ENCODE results near the gene WDFY1.

WDFY1 gene

DNA sequence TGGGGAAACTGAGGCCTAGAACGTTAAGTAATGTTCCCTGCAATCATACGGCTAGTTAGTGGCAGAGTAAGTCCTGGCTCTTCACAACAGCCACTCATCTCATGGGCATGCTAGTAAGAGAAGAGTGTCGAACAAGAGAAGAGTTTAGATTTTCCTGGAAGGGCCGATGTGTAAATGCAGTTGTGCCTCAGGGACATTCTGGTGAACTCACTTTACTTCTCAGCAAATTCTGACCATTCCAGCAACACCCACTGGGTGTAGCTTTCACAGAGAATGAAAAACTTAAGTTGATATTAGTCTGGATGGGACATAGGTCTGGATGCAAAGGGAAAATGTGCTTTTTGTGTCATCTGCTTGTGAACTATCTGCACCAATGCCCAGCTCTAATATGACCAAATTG, 35.7 kb upstream of the WDFY1 start:
- no peaks in the 10 kb centered on the region for H3K4me1 ChIP-seq (ENCODE audit: control insufficient read depth, insufficient read depth, low read length)
- no peak overlapping the region for H3K27ac ChIP-seq (ENCODE audit: extremely low read depth, low read depth, low read length)
- ChIA-PET POLR2A (no interaction called here), CTCF (interaction anchor here (0.7 to 2.5 kb wide), 6 partner anchors 9 to 611 kb away, joined by 3 to 18 read pairs (median 3); no protein-coding TSS in a partner anchor)
- no peaks in the 10 kb centered on the region for H3K9me3 ChIP-seq (ENCODE audit: control insufficient read depth, insufficient read depth, low read depth, low read length)
- H3K4me3 ChIP-seq (ENCODE audit: low read depth, low read length) = no peak overlapping the region
- peaks cover 12 to 64% of the 10 kb centered on the region in 2 experiments for H3K36me3 ChIP-seq (ENCODE audit: control insufficient read depth in 2 of 2, insufficient read depth in 1 of 2, low read length in 2 of 2)
- TF ChIP-seq ZNF549 (tag by site-specific recombination; IDR thresholded peaks at IDR 0.05) (no peak), ZNF48 (tag by site-specific recombination; IDR thresholded peaks at IDR 0.05) (no peak), ZNF548 (tag by site-specific recombination; IDR thresholded peaks at IDR 0.05) (no peak), KLF9 (tag by site-specific recombination; IDR thresholded peaks at IDR 0.05; ENCODE audit: low read depth) (no peak), ZNF596 (tag by site-specific recombination; IDR thresholded peaks at IDR 0.05) (no peak), ZNF624 (tag by site-specific recombination; IDR thresholded peaks at IDR 0.05) (no peak)
- TF ChIP-seq, protein P1, sequence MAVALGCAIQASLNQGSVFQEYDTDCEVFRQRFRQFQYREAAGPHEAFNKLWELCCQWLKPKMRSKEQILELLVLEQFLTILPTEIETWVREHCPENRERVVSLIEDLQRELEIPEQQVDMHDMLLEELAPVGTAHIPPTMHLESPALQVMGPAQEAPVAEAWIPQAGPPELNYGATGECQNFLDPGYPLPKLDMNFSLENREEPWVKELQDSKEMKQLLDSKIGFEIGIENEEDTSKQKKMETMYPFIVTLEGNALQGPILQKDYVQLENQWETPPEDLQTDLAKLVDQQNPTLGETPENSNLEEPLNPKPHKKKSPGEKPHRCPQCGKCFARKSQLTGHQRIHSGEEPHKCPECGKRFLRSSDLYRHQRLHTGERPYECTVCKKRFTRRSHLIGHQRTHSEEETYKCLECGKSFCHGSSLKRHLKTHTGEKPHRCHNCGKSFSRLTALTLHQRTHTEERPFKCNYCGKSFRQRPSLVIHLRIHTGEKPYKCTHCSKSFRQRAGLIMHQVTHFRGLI (tag by site-specific recombination; IDR thresholded peaks at IDR 0.05) = no peak

DNA sequence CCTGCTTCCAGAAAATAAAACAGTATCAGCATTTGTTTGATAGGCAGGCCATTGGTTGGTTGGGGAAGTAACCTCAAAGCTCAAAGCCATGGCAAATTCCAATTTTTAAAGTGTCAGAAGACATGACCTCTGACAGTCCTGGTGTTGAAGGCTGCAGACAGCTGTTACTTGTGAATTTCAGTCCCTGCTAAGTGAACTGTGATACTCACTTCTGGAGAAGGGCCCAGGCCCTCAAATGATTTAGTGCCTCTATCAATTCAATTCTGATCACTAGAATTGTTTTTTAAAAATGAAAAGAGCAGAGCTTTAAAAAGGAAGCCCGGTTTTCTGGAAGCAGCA, 35.2 kb upstream of the WDFY1 start:
- Histone ChIP-seq H3K36me3 (ENCODE audit: control insufficient read depth in 2 of 2, insufficient read depth in 1 of 2, low read length in 2 of 2) (peaks cover 12 to 63% of the 10 kb centered on the region in 2 experiments), H3K27ac (ENCODE audit: extremely low read depth, low read depth, low read length) (no peak overlapping the region), H3K4me3 (ENCODE audit: low read depth, low read length) (no peak overlapping the region), H3K9me3 (ENCODE audit: control insufficient read depth, insufficient read depth, low read depth, low read length) (no peaks in the 10 kb centered on the region), H3K4me1 (ENCODE audit: control insufficient read depth, insufficient read depth, low read length) (no peaks in the 10 kb centered on the region)
- POLR2A ChIA-PET = no interaction called here
- TF ChIP-seq ZNF157 (tag by site-specific recombination; IDR thresholded peaks at IDR 0.05) = no peak
- CTCF ChIA-PET = interaction anchor here (0.7 to 2.5 kb wide), 6 partner anchors 9 to 23 kb away, joined by 3 to 18 read pairs (median 4); no protein-coding TSS in a partner anchor

DNA sequence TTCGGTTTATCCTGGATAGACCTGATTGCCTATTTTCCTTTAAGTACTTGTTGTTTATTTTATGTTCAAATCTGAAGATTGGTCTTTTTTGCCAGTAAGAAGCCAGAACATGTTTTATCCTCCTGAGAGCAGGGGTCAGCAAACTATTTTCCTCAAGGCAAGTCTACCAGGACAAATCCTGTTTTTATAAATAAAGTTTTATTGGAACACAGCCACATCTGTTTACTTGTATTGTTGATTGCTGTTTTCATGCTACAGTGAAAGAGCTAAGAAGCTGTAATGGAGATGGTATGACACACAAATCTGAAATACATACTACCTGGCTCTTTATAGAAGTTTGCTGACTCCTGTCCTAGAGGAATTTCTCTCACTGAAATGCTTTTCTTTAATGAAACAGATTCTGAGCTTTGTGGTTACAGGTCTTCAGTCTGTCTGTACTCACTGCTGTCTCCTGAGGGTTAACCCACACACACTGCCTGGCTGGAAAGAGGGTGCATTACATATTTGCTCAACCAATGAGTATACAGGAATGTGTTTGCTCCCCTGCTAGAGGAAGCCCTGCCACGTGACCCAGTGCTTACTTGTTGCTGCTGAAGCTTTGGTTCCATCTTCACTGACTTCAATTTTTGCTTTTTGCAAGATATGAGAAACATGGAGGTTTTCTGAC, 34.7 kb upstream of the WDFY1 start:
- ChIA-PET POLR2A (no interaction called here), CTCF (interaction anchor here (0.7 to 2.5 kb wide), 5 partner anchors 9 to 15 kb away, joined by 3 to 18 read pairs (median 4); no protein-coding TSS in a partner anchor)
- TF ChIP-seq, protein P2, sequence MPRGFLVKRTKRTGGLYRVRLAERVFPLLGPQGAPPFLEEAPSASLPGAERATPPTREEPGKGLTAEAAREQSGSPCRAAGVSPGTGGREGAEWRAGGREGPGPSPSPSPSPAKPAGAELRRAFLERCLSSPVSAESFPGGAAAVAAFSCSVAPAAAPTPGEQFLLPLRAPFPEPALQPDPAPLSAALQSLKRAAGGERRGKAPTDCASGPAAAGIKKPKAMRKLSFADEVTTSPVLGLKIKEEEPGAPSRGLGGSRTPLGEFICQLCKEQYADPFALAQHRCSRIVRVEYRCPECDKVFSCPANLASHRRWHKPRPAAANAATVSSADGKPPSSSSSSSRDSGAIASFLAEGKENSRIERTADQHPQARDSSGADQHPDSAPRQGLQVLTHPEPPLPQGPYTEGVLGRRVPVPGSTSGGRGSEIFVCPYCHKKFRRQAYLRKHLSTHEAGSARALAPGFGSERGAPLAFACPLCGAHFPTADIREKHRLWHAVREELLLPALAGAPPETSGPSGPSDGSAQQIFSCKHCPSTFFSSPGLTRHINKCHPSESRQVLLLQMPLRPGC (tag by site-specific recombination; IDR thresholded peaks at IDR 0.05) = no peak
- TF ChIP-seq ZNF175 (tag by site-specific recombination; IDR thresholded peaks at IDR 0.05) = no peak
- TF ChIP-seq ZNF521 (tag by site-specific recombination; IDR thresholded peaks at IDR 0.05) = no peak
- TF ChIP-seq ZNF133 (tag by site-specific recombination; IDR thresholded peaks at IDR 0.05) = no peak
- TF ChIP-seq ZNF341 (tag by site-specific recombination; IDR thresholded peaks at IDR 0.05; ENCODE audit: low read depth) = no peak
- TF ChIP-seq ZNF596 (tag by site-specific recombination; IDR thresholded peaks at IDR 0.05) = no peak
- no peak for TF ChIP-seq ZNF624 (tag by site-specific recombination; IDR thresholded peaks at IDR 0.05)
- TF ChIP-seq ZNF394 (tag by site-specific recombination; IDR thresholded peaks at IDR 0.05; ENCODE audit: borderline replicate concordance) = no peak
- TF ChIP-seq, protein P3, sequence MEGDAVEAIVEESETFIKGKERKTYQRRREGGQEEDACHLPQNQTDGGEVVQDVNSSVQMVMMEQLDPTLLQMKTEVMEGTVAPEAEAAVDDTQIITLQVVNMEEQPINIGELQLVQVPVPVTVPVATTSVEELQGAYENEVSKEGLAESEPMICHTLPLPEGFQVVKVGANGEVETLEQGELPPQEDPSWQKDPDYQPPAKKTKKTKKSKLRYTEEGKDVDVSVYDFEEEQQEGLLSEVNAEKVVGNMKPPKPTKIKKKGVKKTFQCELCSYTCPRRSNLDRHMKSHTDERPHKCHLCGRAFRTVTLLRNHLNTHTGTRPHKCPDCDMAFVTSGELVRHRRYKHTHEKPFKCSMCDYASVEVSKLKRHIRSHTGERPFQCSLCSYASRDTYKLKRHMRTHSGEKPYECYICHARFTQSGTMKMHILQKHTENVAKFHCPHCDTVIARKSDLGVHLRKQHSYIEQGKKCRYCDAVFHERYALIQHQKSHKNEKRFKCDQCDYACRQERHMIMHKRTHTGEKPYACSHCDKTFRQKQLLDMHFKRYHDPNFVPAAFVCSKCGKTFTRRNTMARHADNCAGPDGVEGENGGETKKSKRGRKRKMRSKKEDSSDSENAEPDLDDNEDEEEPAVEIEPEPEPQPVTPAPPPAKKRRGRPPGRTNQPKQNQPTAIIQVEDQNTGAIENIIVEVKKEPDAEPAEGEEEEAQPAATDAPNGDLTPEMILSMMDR (tag by site-specific recombination; IDR thresholded peaks at IDR 0.05) = no peak
- no peak overlapping the region for H3K27ac ChIP-seq (ENCODE audit: extremely low read depth, low read depth, low read length)
- H3K4me3 ChIP-seq (ENCODE audit: low read depth, low read length) = no peak overlapping the region
- H3K9me3 ChIP-seq (ENCODE audit: control insufficient read depth, insufficient read depth, low read depth, low read length) = no peaks in the 10 kb centered on the region
- H3K36me3 ChIP-seq (ENCODE audit: control insufficient read depth in 2 of 2, insufficient read depth in 1 of 2, low read length in 2 of 2) = peaks cover 12 to 60% of the 10 kb centered on the region in 2 experiments
- H3K4me1 ChIP-seq (ENCODE audit: control insufficient read depth, insufficient read depth, low read length) = no peaks in the 10 kb centered on the region
